Measurements from ENCODE around the gene TRMT61B.
A peak's percentile ranks its signal among the peaks of the same experiment; 100 is the strongest.

The TRMT61B gene

GRCh38 chr2:28868611-28869010, 1.5 kb downstream of the TRMT61B start:
- peaks cover 3% of the 10 kb centered on the region for H3K4me1 ChIP-seq (ENCODE audit: control insufficient read depth, insufficient read depth, low read length, poor library complexity, severe bottlenecking)
- 78 to 80% methylated on average over 12 of the region's 12 CpGs for WGBS, 2 experiments (ENCODE audit: insufficient coverage in 2 of 2)
- peak overlapping the region; percentile 95 for H3K4me3 ChIP-seq (ENCODE audit: extremely low read depth, insufficient read depth, low read length, poor library complexity, severe bottlenecking)
- peaks cover 8% of the 10 kb centered on the region for H3K36me3 ChIP-seq (ENCODE audit: control insufficient read depth, insufficient read depth, low read length)
- H3K27ac ChIP-seq (ENCODE audit: low read depth, low read length, severe bottlenecking) = no peak overlapping the region
- no peaks in the 10 kb centered on the region for H3K9me3 ChIP-seq (ENCODE audit: control insufficient read depth, low read length)

- no peak overlapping the region for H3K4me3 ChIP-seq (ENCODE audit: extremely low read depth, insufficient read depth, low read length, poor library complexity, severe bottlenecking)
- H3K36me3 ChIP-seq (ENCODE audit: control insufficient read depth, insufficient read depth, low read length) = peaks cover 39% of the 10 kb centered on the region
- no peaks in the 10 kb centered on the region for H3K9me3 ChIP-seq (ENCODE audit: control insufficient read depth, low read length)
- no peak overlapping the region for H3K27ac ChIP-seq (ENCODE audit: low read depth, low read length, severe bottlenecking)
- H3K4me1 ChIP-seq (ENCODE audit: control insufficient read depth, insufficient read depth, low read length, poor library complexity, severe bottlenecking) = no peaks in the 10 kb centered on the region
Observed at GRCh38 chr2:28855977-28856376, 14.1 kb downstream of the TRMT61B start.

GRCh38 chr2:28855193-28855592, 14.9 kb downstream of the TRMT61B start:
- Histone ChIP-seq H3K4me3 (ENCODE audit: extremely low read depth, insufficient read depth, low read length, poor library complexity, severe bottlenecking) (no peak overlapping the region), H3K27ac (ENCODE audit: low read depth, low read length, severe bottlenecking) (no peak overlapping the region), H3K9me3 (ENCODE audit: control insufficient read depth, low read length) (no peaks in the 10 kb centered on the region), H3K4me1 (ENCODE audit: control insufficient read depth, insufficient read depth, low read length, poor library complexity, severe bottlenecking) (no peaks in the 10 kb centered on the region), H3K36me3 (ENCODE audit: control insufficient read depth, insufficient read depth, low read length) (peaks cover 31% of the 10 kb centered on the region)
- WGBS, 2 experiments (ENCODE audit: insufficient coverage in 2 of 2) = 100% methylated on average over 1 of the region's 1 CpG

GRCh38 chr2:28842042-28842441, 28.1 kb downstream of the TRMT61B start:
- 100% methylated on average over 1 to 2 of the region's 3 CpGs for WGBS, 2 experiments (ENCODE audit: insufficient coverage in 2 of 2)
- Histone ChIP-seq H3K9me3 (ENCODE audit: control insufficient read depth, low read length) (no peaks in the 10 kb centered on the region), H3K4me1 (ENCODE audit: control insufficient read depth, insufficient read depth, low read length, poor library complexity, severe bottlenecking) (no peaks in the 10 kb centered on the region), H3K4me3 (ENCODE audit: extremely low read depth, insufficient read depth, low read length, poor library complexity, severe bottlenecking) (no peak overlapping the region), H3K36me3 (ENCODE audit: control insufficient read depth, insufficient read depth, low read length) (peaks cover 12% of the 10 kb centered on the region), H3K27ac (ENCODE audit: low read depth, low read length, severe bottlenecking) (no peak overlapping the region)

DNA sequence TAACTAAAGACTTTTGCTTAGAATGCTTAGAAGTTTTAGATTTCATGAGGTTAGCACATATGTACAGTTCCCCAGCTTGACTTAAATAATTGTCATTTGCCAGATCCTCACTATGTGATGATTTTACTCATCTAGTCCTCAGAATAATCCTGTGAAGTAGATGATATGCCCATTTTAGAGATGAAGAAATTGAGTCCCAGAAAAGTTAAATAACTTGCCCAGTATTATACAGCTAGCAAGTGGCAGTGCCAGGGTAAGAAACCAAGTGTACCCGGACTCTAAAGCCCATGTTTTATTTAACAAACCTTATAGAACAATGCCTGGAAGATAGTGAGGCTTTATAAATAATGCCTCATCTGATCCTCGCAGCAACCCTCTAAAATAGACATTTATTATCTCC, 31.1 kb downstream of the TRMT61B start:
- H3K9me3 ChIP-seq (ENCODE audit: control insufficient read depth, low read length) = no peaks in the 10 kb centered on the region
- H3K36me3 ChIP-seq (ENCODE audit: control insufficient read depth, insufficient read depth, low read length) = peaks cover under 1% of the 10 kb centered on the region
- no peaks in the 10 kb centered on the region for H3K4me1 ChIP-seq (ENCODE audit: control insufficient read depth, insufficient read depth, low read length, poor library complexity, severe bottlenecking)
- H3K27ac ChIP-seq (ENCODE audit: low read depth, low read length, severe bottlenecking) = no peak overlapping the region
- no peak overlapping the region for H3K4me3 ChIP-seq (ENCODE audit: extremely low read depth, insufficient read depth, low read length, poor library complexity, severe bottlenecking)
- WGBS, 2 experiments (ENCODE audit: insufficient coverage in 2 of 2) = 100% methylated on average over 1 of the region's 2 CpGs; no CpG with 5 or more reads in 1 of the 2 experiments

DNA sequence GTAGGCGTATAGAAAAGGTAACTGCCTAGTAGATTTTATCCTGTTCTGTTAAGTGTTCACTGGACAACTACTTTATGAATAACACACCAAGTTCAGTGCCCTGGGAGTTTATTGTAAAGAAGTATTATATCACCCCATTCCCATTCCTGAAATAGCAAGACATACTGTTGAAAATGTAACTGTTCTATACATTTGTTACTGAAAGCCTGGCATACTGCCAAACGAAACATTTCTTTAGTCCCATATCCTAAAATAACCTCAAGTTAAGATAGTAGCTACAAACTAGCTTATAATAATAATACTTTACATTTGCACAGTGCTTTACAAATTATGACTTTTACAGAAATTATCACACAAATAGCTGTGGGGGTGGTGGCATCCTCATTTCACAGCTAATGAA, 34.3 kb downstream of the TRMT61B start:
- Histone ChIP-seq H3K27ac (ENCODE audit: low read depth, low read length, severe bottlenecking) (no peak overlapping the region), H3K4me3 (ENCODE audit: extremely low read depth, insufficient read depth, low read length, poor library complexity, severe bottlenecking) (no peak overlapping the region), H3K9me3 (ENCODE audit: control insufficient read depth, low read length) (no peaks in the 10 kb centered on the region), H3K36me3 (ENCODE audit: control insufficient read depth, insufficient read depth, low read length) (no peaks in the 10 kb centered on the region), H3K4me1 (ENCODE audit: control insufficient read depth, insufficient read depth, low read length, poor library complexity, severe bottlenecking) (no peaks in the 10 kb centered on the region)
- WGBS, 2 experiments (ENCODE audit: insufficient coverage in 2 of 2) = no CpG with 5 or more reads among the region's 2 CpGs

- H3K4me1 ChIP-seq (ENCODE audit: control insufficient read depth, insufficient read depth, low read length, poor library complexity, severe bottlenecking) = no peaks in the 10 kb centered on the region
- H3K36me3 ChIP-seq (ENCODE audit: control insufficient read depth, insufficient read depth, low read length) = no peaks in the 10 kb centered on the region
- no peaks in the 10 kb centered on the region for H3K9me3 ChIP-seq (ENCODE audit: control insufficient read depth, low read length)
- no peak overlapping the region for H3K4me3 ChIP-seq (ENCODE audit: extremely low read depth, insufficient read depth, low read length, poor library complexity, severe bottlenecking)
- no peak overlapping the region for H3K27ac ChIP-seq (ENCODE audit: low read depth, low read length, severe bottlenecking)
- WGBS, 2 experiments (ENCODE audit: insufficient coverage in 2 of 2) = no CpG with 5 or more reads among the region's 2 CpGs
Observed at GRCh38 chr2:28833740-28834470, 36.2 kb downstream of the TRMT61B start.

- 94 to 100% methylated on average over 1 to 2 of the region's 2 CpGs for WGBS, 2 experiments (ENCODE audit: insufficient coverage in 2 of 2)
- Histone ChIP-seq H3K4me3 (ENCODE audit: extremely low read depth, insufficient read depth, low read length, poor library complexity, severe bottlenecking) (no peak overlapping the region), H3K27ac (ENCODE audit: low read depth, low read length, severe bottlenecking) (no peak overlapping the region), H3K4me1 (ENCODE audit: control insufficient read depth, insufficient read depth, low read length, poor library complexity, severe bottlenecking) (no peaks in the 10 kb centered on the region), H3K9me3 (ENCODE audit: control insufficient read depth, low read length) (no peaks in the 10 kb centered on the region), H3K36me3 (ENCODE audit: control insufficient read depth, insufficient read depth, low read length) (no peaks in the 10 kb centered on the region)
Observed at GRCh38 chr2:28828382-28828781, 41.7 kb downstream of the TRMT61B start.

DNA sequence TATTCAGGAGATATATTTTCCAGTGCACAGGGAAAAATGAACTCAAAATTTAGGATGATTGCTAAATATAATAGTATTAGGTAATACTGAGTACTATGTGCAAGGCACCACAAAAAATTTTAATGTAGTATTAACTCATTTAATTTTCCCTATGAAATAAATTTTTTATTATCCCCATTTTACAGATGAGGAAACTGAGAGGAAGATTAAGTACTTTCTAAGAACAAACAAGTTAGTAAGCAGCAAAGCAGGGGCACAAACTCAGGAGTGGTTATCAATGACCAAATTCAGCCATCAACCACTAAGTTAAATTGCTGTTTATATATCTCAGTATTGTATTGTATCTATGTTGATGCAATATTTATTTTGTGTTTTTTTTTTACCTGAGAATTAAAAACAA, 45.2 kb downstream of the TRMT61B start:
- Histone ChIP-seq H3K36me3 (ENCODE audit: control insufficient read depth, insufficient read depth, low read length) (no peaks in the 10 kb centered on the region), H3K27ac (ENCODE audit: low read depth, low read length, severe bottlenecking) (no peak overlapping the region), H3K9me3 (ENCODE audit: control insufficient read depth, low read length) (no peaks in the 10 kb centered on the region), H3K4me1 (ENCODE audit: control insufficient read depth, insufficient read depth, low read length, poor library complexity, severe bottlenecking) (no peaks in the 10 kb centered on the region), H3K4me3 (ENCODE audit: extremely low read depth, insufficient read depth, low read length, poor library complexity, severe bottlenecking) (no peak overlapping the region)

DNA sequence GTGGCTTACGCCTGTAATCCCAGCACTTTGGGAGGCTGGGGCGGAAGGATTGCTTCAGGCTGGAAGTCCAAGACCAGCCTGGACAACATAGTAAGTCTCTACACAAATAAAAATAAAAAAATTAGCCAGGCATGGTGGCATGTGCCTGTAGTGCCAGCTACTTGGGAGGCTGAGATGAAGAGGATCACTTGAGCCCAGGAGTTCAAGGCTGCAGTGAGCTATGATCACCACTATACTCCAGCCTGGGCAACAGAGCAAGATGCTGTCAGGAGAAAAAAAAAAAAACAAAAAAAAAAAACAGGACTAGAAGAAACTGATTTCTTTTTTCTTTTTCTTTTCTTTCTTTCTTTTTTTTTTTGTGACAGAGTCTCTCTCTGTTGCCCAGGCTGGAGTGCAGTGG, 45.9 kb downstream of the TRMT61B start:
- no peaks in the 10 kb centered on the region for H3K4me1 ChIP-seq (ENCODE audit: control insufficient read depth, insufficient read depth, low read length, poor library complexity, severe bottlenecking)
- no peaks in the 10 kb centered on the region for H3K36me3 ChIP-seq (ENCODE audit: control insufficient read depth, insufficient read depth, low read length)
- no peak overlapping the region for H3K4me3 ChIP-seq (ENCODE audit: extremely low read depth, insufficient read depth, low read length, poor library complexity, severe bottlenecking)
- H3K27ac ChIP-seq (ENCODE audit: low read depth, low read length, severe bottlenecking) = no peak overlapping the region
- H3K9me3 ChIP-seq (ENCODE audit: control insufficient read depth, low read length) = no peaks in the 10 kb centered on the region
- 100% methylated on average over 1 of the region's 2 CpGs; no CpG with 5 or more reads in 1 of the 2 experiments for WGBS, 2 experiments (ENCODE audit: insufficient coverage in 2 of 2)

DNA sequence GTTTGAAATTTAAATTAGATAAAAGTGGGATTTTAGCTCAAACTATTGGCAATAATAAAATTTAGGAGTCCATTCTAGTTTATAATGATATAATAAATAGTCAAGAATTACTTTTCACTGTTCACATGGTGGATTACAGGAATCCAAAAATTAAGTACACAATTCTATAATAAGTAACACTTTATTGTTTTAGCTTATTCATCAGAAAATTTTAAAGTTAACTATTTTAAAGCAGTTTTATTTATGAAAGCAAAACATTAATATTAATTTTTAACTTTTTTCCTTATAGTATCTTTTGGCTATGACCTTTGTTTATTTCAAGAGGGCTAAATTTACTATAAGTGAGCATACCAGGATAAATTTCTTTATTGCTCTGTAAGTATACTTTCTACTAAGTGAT, 48.1 kb downstream of the TRMT61B start:
- H3K36me3 ChIP-seq (ENCODE audit: control insufficient read depth, insufficient read depth, low read length) = no peaks in the 10 kb centered on the region
- H3K4me3 ChIP-seq (ENCODE audit: extremely low read depth, insufficient read depth, low read length, poor library complexity, severe bottlenecking) = no peak overlapping the region
- H3K4me1 ChIP-seq (ENCODE audit: control insufficient read depth, insufficient read depth, low read length, poor library complexity, severe bottlenecking) = no peaks in the 10 kb centered on the region
- H3K9me3 ChIP-seq (ENCODE audit: control insufficient read depth, low read length) = no peaks in the 10 kb centered on the region
- no peak overlapping the region for H3K27ac ChIP-seq (ENCODE audit: low read depth, low read length, severe bottlenecking)
